SK-N-SH (cell line): ENCODE results near the gene BRD3. TPM values are rescaled to one million over a fixed set of nuclear protein-coding genes. Genes with fewer than 3 reads are reported as not detected.

ENCODE experiments used
- CTCF ChIA-PET: fragments of 300-600, 350-600 bp; formaldehyde crosslinking; extraction: SDS; loops from one replicate; lab custom pipeline; 2021; lab: Yijun Ruan, JAX
- POLR2A ChIA-PET: fragments of 350-600 bp; sonication (Branson Sonifier 250); formaldehyde crosslinking; extraction: SDS; loops from one replicate; lab custom pipeline; 2020; ENCODE audit warnings: antibody characterized with exemption, inconsistent platforms; lab: Yijun Ruan, JAX
- DNase-seq: peaks from one replicate; pipeline ENCODE4 v3.0.0; 2012
- H2AFZ ChIP-seq: fragments of 200-600 bp; sonication (generic); 2 replicates; pipeline ENCODE4 v1.8.1; 2016; ENCODE audit warnings: antibody characterized with exemption, mild to moderate bottlenecking, low read depth
- H3F3A ChIP-seq: fragments of 200-600 bp; sonication (generic); replicated peaks from 2 replicates; pipeline ENCODE3; 2016; ENCODE audit warnings: antibody characterized with exemption, mild to moderate bottlenecking; ENCODE audit not compliant: insufficient read depth
- H3K27ac ChIP-seq, 2 experiments: fragments of 200-500 bp in 1 of 2; fragments of 200-600 bp in 1 of 2; sonication (Bioruptor generic) in 1 of 2; sonication (generic), shearing (Covaris generic) in 1 of 2; 2 replicates each; pipeline versions ENCODE4 v1.5.1 to v1.6.1; 2014 to 2016; ENCODE audit warnings: low read depth in 2 of 2, inconsistent platforms in 1 of 2, low read length in 1 of 2, mild to moderate bottlenecking in 1 of 2, mixed read lengths in 1 of 2
- H3K27me3 ChIP-seq: fragments of 200-600 bp; sonication (generic), shearing (Covaris generic); 2 replicates; pipeline ENCODE4 v1.6.1; 2016; ENCODE audit warnings: mixed run types; ENCODE audit not compliant: insufficient read depth
- H3K36me3 ChIP-seq, 2 experiments: fragments of 200-500 bp in 1 of 2; fragments of 200-600 bp in 1 of 2; sonication (Bioruptor generic) in 1 of 2; sonication (generic) in 1 of 2; replicated peaks in 1 of 2; 2 replicates each; pipeline versions ENCODE3 to v1.5.1; 2014 to 2016; ENCODE audit warnings: low read length in 1 of 2, mild to moderate bottlenecking in 1 of 2; ENCODE audit not compliant: insufficient read depth in 2 of 2, control insufficient read depth in 1 of 2
- H3K4me1 ChIP-seq, 2 experiments: fragments of 200-500 bp in 1 of 2; fragments of 200-600 bp in 1 of 2; sonication (Bioruptor generic) in 1 of 2; sonication (generic), shearing (Covaris generic) in 1 of 2; 2 replicates each; pipeline versions ENCODE4 v1.5.1 to v1.6.1; 2014 to 2016; ENCODE audit warnings: low read depth in 1 of 2, low read length in 1 of 2, mixed run types in 1 of 2; ENCODE audit not compliant: insufficient read depth in 2 of 2, control insufficient read depth in 1 of 2
- H3K4me2 ChIP-seq: fragments of 200-600 bp; sonication (generic), shearing (Covaris generic); 2 replicates; pipeline ENCODE4 v1.6.1; 2017; ENCODE audit warnings: mixed run types
- H3K4me3 ChIP-seq, 2 experiments: fragments of 200-500 bp in 1 of 2; fragments of 200-600 bp in 1 of 2; sonication (Bioruptor generic) in 1 of 2; sonication (generic), shearing (Covaris generic) in 1 of 2; 2 replicates each; pipeline versions ENCODE4 v1.5.1 to v1.8.1; 2014 to 2016; ENCODE audit warnings: low read depth in 2 of 2, inconsistent platforms in 1 of 2, low read length in 1 of 2, mild to moderate bottlenecking in 1 of 2, mixed read lengths in 1 of 2, moderate library complexity in 1 of 2
- H3K79me2 ChIP-seq: fragments of 200-600 bp; sonication (generic); 2 replicates; pipeline ENCODE4 v1.8.1; 2017; ENCODE audit warnings: mild to moderate bottlenecking; ENCODE audit not compliant: insufficient read depth
- H3K9ac ChIP-seq: fragments of 200-600 bp; sonication (generic); 2 replicates; pipeline ENCODE4 v1.6.1; 2017; ENCODE audit warnings: mixed run types
- H3K9me2 ChIP-seq: fragments of 200-600 bp; sonication (generic); 2 replicates; pipeline ENCODE4 v1.6.1; 2017; ENCODE audit warnings: mixed run types
- H3K9me3 ChIP-seq: fragments of 200-600 bp; sonication (generic); 2 replicates; pipeline ENCODE4 v1.6.1; 2017; ENCODE audit warnings: mixed run types, mild to moderate bottlenecking, moderate library complexity
- H4K20me1 ChIP-seq: fragments of 200-600 bp; sonication (generic); 2 replicates; pipeline ENCODE4 v1.6.1; 2017; ENCODE audit warnings: mild to moderate bottlenecking, mixed run types; ENCODE audit not compliant: insufficient read depth
- CHD2 ChIP-seq: fragments of 150-350 bp; IDR thresholded peaks from 2 replicates; pipeline ENCODE4 v1.6.1; 2018; ENCODE audit warnings: low read length; ENCODE audit not compliant: partially characterized antibody
- ELF1 ChIP-seq: IDR thresholded peaks from 2 replicates; pipeline ENCODE4 v1.4.0; 2012
- FOXM1 ChIP-seq: IDR thresholded peaks from 2 replicates; pipeline ENCODE4 v1.4.0; 2012; ENCODE audit warnings: low read depth, mild to moderate bottlenecking
- GABPA ChIP-seq: IDR thresholded peaks from 2 replicates; pipeline ENCODE4 v1.4.0; 2012; ENCODE audit warnings: low read depth, mild to moderate bottlenecking
- IRF3 ChIP-seq: fragments of 150-350 bp; IDR thresholded peaks from 2 replicates; pipeline ENCODE4 v1.6.1; 2016; ENCODE audit warnings: mild to moderate bottlenecking, low read depth, low read length
- MXI1 ChIP-seq: IDR thresholded peaks from 2 replicates; pipeline ENCODE4 v1.6.1; 2012; ENCODE audit warnings: mild to moderate bottlenecking, low read depth, low read length, improper control_type of control experiment
- RAD21 ChIP-seq: IDR thresholded peaks from 2 replicates; pipeline ENCODE4 v1.6.1; 2012; ENCODE audit warnings: mild to moderate bottlenecking, low read length
- SIN3A ChIP-seq: IDR thresholded peaks from 2 replicates; pipeline ENCODE4 v1.6.1; 2012; ENCODE audit warnings: low read depth, mild to moderate bottlenecking, low read length, moderate library complexity, borderline replicate concordance
- SMC3 ChIP-seq: IDR thresholded peaks from 2 replicates; pipeline ENCODE4 v1.6.1; 2012; ENCODE audit warnings: low read depth, low read length, improper control_type of control experiment
- TCF12 ChIP-seq: IDR thresholded peaks from 2 replicates; pipeline ENCODE4 v1.4.0; 2012
- WGBS: methylation state at CpG from one replicate; pipeline ENCODE4 v1.1.6; 2017; ENCODE audit warnings: low lambda C conversion rate; 5-methylcytosine and 5-hydroxymethylcytosine counted together
- polyA plus RNA-seq, 3 experiments: library from polyadenylated mRNA; depleted of rRNA; stranded (reverse); fragments of >200 nt; gene quantifications; 2 replicates each; pipeline ENCODE4 v1.2.3, GENCODE V29; 2012
- TF ChIP-seq, protein P1 (sequence below): fragments of 150-350 bp; IDR thresholded peaks from 2 replicates; pipeline ENCODE4 v1.6.1; 2017; ENCODE audit warnings: antibody characterized with exemption, low read length, low read depth, borderline replicate concordance
- TF ChIP-seq, protein P2 (sequence below): IDR thresholded peaks from 2 replicates; pipeline ENCODE4 v1.4.0; 2012; ENCODE audit warnings: low read depth
- TF ChIP-seq, protein P3 (sequence below): fragments of 200-600 bp; sonication (generic); IDR thresholded peaks from 2 replicates; pipeline ENCODE4 v1.6.1; 2017; ENCODE audit warnings: antibody characterized with exemption, mild to moderate bottlenecking, moderate library complexity

The BRD3 gene
- polyA plus RNA-seq, 1 of the 3 experiments (the other 2 are of a cell fraction), result 11.4 TPM

DNA sequence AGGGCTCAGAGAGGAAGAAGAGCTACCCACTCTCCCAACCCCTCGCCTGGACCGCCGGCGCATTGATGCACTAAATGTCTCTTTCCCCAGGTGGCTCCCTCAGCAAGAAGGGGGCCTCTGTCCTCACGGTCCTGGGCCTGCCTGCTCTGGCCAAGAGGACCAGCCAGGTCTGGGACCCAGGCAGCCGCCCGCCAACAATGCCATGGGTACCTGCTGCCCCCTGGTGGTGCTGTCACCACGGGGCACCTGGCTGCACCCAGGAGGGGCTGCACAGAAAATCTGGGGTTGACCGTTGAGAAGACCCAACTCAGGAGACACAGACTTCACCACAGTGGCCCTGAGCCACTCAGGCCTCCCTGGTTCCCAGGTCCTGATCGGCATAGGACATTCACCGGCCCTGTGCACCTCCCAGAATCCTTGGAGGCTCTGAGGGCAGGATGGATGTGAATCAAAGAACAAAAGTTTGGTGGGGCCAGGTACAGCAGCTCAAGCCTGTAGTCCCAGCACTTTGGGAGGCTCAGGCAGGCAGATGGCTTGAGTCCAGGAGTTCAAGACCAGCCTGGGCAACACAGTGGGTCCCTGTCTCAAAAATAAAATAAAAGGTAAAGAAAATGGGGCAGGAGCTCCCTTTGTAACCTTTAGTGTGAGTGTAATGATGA lies 73.3 kb downstream of the BRD3 start:
- no peaks in the 10 kb centered on the region for H3F3A ChIP-seq
- POLR2A ChIA-PET, result interaction anchor here (2.2 kb wide), 1 partner anchor 256 kb away, joined by 8 read pairs; the partner anchor contains the start of gene SARDH
- peak; percentile 92 for DNase-seq
- no peaks in the 10 kb centered on the region for H3K36me3 ChIP-seq
- H3K9me3 ChIP-seq, result no peaks in the 10 kb centered on the region
- no peak overlapping the region for H3K9ac ChIP-seq
- peak overlapping the region; percentile 100; the same call in 1 of the 2 replicates for H3K4me2 ChIP-seq
- H3K4me3 ChIP-seq, result peak overlapping the region in 1 of 2 experiments; percentile 75; a peak in 1 of 4 replicates
- H3K4me1 ChIP-seq, result peaks cover 6 to 34% of the 10 kb centered on the region in 2 experiments; a peak in 3 of 4 replicates
- no peaks in the 10 kb centered on the region for H3K9me2 ChIP-seq
- H3K27me3 ChIP-seq, result no peaks in the 10 kb centered on the region
- H3K27ac ChIP-seq, result no peak overlapping the region
- peaks cover 35% of the 10 kb centered on the region for H3K79me2 ChIP-seq
- CTCF ChIA-PET, result interaction anchor here (0.6 to 7.3 kb wide), 73 partner anchors 9 to 323 kb away, joined by 3 to 236 read pairs (median 6); partner anchors contain the start of genes BRD3OS and SARDH
- TF ChIP-seq TCF12 (no peak), GABPA (no peak), FOXM1 (no peak), MXI1 (no peak), SMC3 (peak; percentile 99), SIN3A (no peak), RAD21 (peak; percentile 98), ELF1 (no peak), CHD2 (peak; percentile 44), IRF3 (no peak)
- TF ChIP-seq, protein P1, sequence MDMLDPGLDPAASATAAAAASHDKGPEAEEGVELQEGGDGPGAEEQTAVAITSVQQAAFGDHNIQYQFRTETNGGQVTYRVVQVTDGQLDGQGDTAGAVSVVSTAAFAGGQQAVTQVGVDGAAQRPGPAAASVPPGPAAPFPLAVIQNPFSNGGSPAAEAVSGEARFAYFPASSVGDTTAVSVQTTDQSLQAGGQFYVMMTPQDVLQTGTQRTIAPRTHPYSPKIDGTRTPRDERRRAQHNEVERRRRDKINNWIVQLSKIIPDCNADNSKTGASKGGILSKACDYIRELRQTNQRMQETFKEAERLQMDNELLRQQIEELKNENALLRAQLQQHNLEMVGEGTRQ, result no peak
- TF ChIP-seq, protein P2, sequence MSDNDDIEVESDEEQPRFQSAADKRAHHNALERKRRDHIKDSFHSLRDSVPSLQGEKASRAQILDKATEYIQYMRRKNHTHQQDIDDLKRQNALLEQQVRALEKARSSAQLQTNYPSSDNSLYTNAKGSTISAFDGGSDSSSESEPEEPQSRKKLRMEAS, result no peak
- TF ChIP-seq, protein P3, sequence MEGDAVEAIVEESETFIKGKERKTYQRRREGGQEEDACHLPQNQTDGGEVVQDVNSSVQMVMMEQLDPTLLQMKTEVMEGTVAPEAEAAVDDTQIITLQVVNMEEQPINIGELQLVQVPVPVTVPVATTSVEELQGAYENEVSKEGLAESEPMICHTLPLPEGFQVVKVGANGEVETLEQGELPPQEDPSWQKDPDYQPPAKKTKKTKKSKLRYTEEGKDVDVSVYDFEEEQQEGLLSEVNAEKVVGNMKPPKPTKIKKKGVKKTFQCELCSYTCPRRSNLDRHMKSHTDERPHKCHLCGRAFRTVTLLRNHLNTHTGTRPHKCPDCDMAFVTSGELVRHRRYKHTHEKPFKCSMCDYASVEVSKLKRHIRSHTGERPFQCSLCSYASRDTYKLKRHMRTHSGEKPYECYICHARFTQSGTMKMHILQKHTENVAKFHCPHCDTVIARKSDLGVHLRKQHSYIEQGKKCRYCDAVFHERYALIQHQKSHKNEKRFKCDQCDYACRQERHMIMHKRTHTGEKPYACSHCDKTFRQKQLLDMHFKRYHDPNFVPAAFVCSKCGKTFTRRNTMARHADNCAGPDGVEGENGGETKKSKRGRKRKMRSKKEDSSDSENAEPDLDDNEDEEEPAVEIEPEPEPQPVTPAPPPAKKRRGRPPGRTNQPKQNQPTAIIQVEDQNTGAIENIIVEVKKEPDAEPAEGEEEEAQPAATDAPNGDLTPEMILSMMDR, result peak; percentile 94
- 5% methylated on average over 8 of the region's 11 CpGs for WGBS
- H4K20me1 ChIP-seq, result peaks cover 23% of the 10 kb centered on the region
- H2AFZ ChIP-seq, result no peak overlapping the region
